HG03342 (cell line): ENCODE data around the gene ATP2A3.

Source experiments
- ATAC-seq: cut with Tn5 transposase; IDR thresholded peaks from one replicate; pipeline ENCODE4 v1.9.1; 2021; ENCODE audit warnings: mild to moderate bottlenecking, moderate library complexity; ENCODE audit not compliant: unreplicated experiment

ATP2A3 gene

GRCh38 chr17:3914312-3914670 is 49.9 kb downstream of the ATP2A3 start:
- ATAC-seq = peak; percentile 48

- ATAC-seq = peak; percentile 39
These were observed 50.5 kb downstream of the ATP2A3 start for GRCh38 chr17:3913531-3914311.

GRCh38 chr17:3912827-3913226 is 51.4 kb downstream of the ATP2A3 start:
- no peak for ATAC-seq

- peak; percentile 71 for ATAC-seq
These were observed 52.8 kb downstream of the ATP2A3 start for GRCh38 chr17:3911271-3912053.

GRCh38 chr17:3910420-3911270 is 53.6 kb downstream of the ATP2A3 start:
- ATAC-seq = no peak

- no peak for ATAC-seq
These were observed 55.0 kb downstream of the ATP2A3 start for GRCh38 chr17:3909257-3909656.

- no peak for ATAC-seq
These were observed 56.6 kb downstream of the ATP2A3 start for GRCh38 chr17:3907483-3908216.

- ATAC-seq = no peak
These were observed 57.4 kb downstream of the ATP2A3 start for GRCh38 chr17:3906881-3907280.

- peak; percentile 44 for ATAC-seq
These were observed 59.2 kb downstream of the ATP2A3 start for GRCh38 chr17:3905017-3905520.

- no peak for ATAC-seq
These were observed 59.7 kb downstream of the ATP2A3 start for GRCh38 chr17:3904501-3904900.

GRCh38 chr17:3903881-3904290 is 60.4 kb downstream of the ATP2A3 start:
- ATAC-seq = no peak

- ATAC-seq = no peak
These were observed 61.0 kb downstream of the ATP2A3 start for GRCh38 chr17:3903051-3903825.

- no peak for ATAC-seq
These were observed 63.6 kb downstream of the ATP2A3 start for GRCh38 chr17:3900646-3901045.

GRCh38 chr17:3897731-3898130 is 66.5 kb downstream of the ATP2A3 start:
- no peak for ATAC-seq

GRCh38 chr17:3896968-3897235 is 67.3 kb downstream of the ATP2A3 start:
- ATAC-seq = no peak

GRCh38 chr17:3896108-3896967 is 67.9 kb downstream of the ATP2A3 start:
- ATAC-seq = no peak

- ATAC-seq = no peak
These were observed 68.9 kb downstream of the ATP2A3 start for GRCh38 chr17:3895354-3895753.

- no peak for ATAC-seq
These were observed 69.3 kb downstream of the ATP2A3 start for GRCh38 chr17:3894911-3895343.

- no peak for ATAC-seq
These were observed 70.0 kb downstream of the ATP2A3 start for GRCh38 chr17:3894188-3894587.
